Measurements from ENCODE around the gene BCL2L11. TPM values are rescaled to one million over a fixed set of nuclear protein-coding genes. Genes with fewer than 3 reads are reported as not detected.

Gene BCL2L11
- total and polyA plus RNA-seq, 9 of the 15 experiments (the other 6 are each of a cell fraction or from before 2014, with no cell fraction given), result 2.2 to 18.8 (median 5.0) TPM

- TF ChIP-seq GTF3C2 (IDR thresholded peaks at IDR 0.05; ENCODE audit: borderline replicate concordance, extremely low read depth, insufficient read length) (no peak), NFE2 (IDR thresholded peaks at IDR 0.05; ENCODE audit: low read depth) (no peak), CCNT2 (IDR thresholded peaks at IDR 0.05; ENCODE audit: borderline replicate concordance, extremely low read depth, insufficient read length, low read depth, low read length) (peak; percentile 81), SIX5 (IDR thresholded peaks at IDR 0.05; ENCODE audit: borderline replicate concordance in 1 of 2, insufficient read depth in 1 of 2, low read depth in 1 of 2, low read length in 2 of 2) (no peak), MCM3 (IDR thresholded peaks at IDR 0.05) (no peak), ZNF395 (CRISPR knock-in tag; IDR thresholded peaks at IDR 0.05) (no peak), CHAMP1 (IDR thresholded peaks at IDR 0.05) (no peak), HNRNPH1 (optimal IDR thresholded peaks at IDR 0.05; ENCODE audit: low read depth, low read length) (no peak), SMAD2 (IDR thresholded peaks at IDR 0.05; ENCODE audit: low read depth, low read length) (no peak), GATA2 (CRISPR knock-in tag; IDR thresholded peaks at IDR 0.05) (no peak), ZNF316 (IDR thresholded peaks at IDR 0.05) (no peak), ZFP36 (IDR thresholded peaks at IDR 0.05; ENCODE audit: low read depth, low read length, partially characterized antibody) (no peak), TAF1 (IDR thresholded peaks at IDR 0.05; ENCODE audit: control insufficient read depth, extremely low read depth, insufficient read depth, low read length, severe bottlenecking) (peak; percentile 96), ZSCAN29 (IDR thresholded peaks at IDR 0.05) (no peak), NFRKB (IDR thresholded peaks at IDR 0.05; ENCODE audit: low read depth) (no peak), CHD2 (IDR thresholded peaks at IDR 0.05; ENCODE audit: low read depth, low read length) (peak; percentile 83), WHSC1 (IDR thresholded peaks at IDR 0.05; ENCODE audit: low read length) (no peak)
Observed at GRCh38 chr2:111120253-111121027, at the start of gene BCL2L11 (continued).
